Vagina (tissue), 2 donors: ENCODE results near the gene ALDH3B1.
"Not testable (repeated sequence)": the region's sequence is repeated elsewhere in the genome, so short reads cannot be mapped to it uniquely, and the experiment has no call there.

Experiments used
- POLR2A ChIP-seq, 2 donors: fragments of 450-650 bp; IDR thresholded peaks; one replicate each; pipeline ENCODE4 v1.6.1; 2017; ENCODE audit warnings: antibody characterized with exemption in 2 of 2, mild to moderate bottlenecking in 2 of 2, moderate library complexity in 2 of 2
- TF ChIP-seq, protein P1 (sequence below), 3 experiments: fragments of 450-650 bp in 2 of 3; fragments of 200-600 bp in 1 of 3; sonication (generic) in 1 of 3; IDR thresholded peaks; one replicate each; pipeline ENCODE4 v1.5.1; 2017 to 2019; ENCODE audit warnings: antibody characterized with exemption in 3 of 3, mild to moderate bottlenecking in 2 of 3, moderate library complexity in 2 of 3

DNA sequence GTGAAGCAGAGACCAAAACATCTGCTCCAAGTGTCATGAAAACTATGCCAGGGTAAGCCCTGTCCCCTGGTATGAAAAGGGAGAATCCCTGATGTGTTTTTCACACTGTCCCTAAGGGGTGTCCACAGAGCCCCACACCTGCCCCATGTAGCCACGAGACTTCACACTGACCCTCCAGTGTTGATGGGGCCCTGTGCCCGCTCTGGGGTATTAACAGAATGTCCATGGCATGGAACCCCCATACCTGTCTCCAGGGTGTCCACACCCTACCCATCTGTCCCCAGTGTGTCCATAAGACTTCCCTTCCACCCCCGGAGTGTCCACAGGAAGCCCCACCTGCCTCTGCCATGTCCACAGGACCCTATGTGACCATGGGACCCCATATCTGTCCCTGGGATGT lies 15.0 kb upstream of the ALDH3B1 start:
- TF ChIP-seq, protein P1, sequence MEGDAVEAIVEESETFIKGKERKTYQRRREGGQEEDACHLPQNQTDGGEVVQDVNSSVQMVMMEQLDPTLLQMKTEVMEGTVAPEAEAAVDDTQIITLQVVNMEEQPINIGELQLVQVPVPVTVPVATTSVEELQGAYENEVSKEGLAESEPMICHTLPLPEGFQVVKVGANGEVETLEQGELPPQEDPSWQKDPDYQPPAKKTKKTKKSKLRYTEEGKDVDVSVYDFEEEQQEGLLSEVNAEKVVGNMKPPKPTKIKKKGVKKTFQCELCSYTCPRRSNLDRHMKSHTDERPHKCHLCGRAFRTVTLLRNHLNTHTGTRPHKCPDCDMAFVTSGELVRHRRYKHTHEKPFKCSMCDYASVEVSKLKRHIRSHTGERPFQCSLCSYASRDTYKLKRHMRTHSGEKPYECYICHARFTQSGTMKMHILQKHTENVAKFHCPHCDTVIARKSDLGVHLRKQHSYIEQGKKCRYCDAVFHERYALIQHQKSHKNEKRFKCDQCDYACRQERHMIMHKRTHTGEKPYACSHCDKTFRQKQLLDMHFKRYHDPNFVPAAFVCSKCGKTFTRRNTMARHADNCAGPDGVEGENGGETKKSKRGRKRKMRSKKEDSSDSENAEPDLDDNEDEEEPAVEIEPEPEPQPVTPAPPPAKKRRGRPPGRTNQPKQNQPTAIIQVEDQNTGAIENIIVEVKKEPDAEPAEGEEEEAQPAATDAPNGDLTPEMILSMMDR (IDR thresholded peaks at IDR 0.05) = not testable (repeated sequence)
- TF ChIP-seq POLR2A (IDR thresholded peaks at IDR 0.05) = not testable (repeated sequence)
